ENCODE measurements around the gene ACSF3. TPM values are rescaled to one million over a fixed set of nuclear protein-coding genes. Genes with fewer than 3 reads are reported as not detected.

Gene ACSF3
- total and polyA plus RNA-seq, 4 donors = 15.3 to 27.3 (median 18.8) TPM

GRCh38 chr16:89193576-89194293 lies 100.1 kb downstream of the ACSF3 start:
- DNase-seq (ENCODE audit: low spot score) = no peak
- no peak overlapping the region for H3K27ac ChIP-seq (ENCODE audit: low read depth in 1 of 2, low read length in 2 of 2)
- H3K4me1 ChIP-seq (ENCODE audit: control insufficient read depth in 4 of 4, insufficient read depth in 4 of 4, low read length in 3 of 4) = peaks cover 0 to 5% (median 4%) of the 10 kb centered on the region in 4 donors
- 77% methylated on average over 38 of the region's 38 CpGs for WGBS
- no peak overlapping the region for H3K4me3 ChIP-seq (ENCODE audit: low read depth in 1 of 3, low read length in 3 of 3)
- no peaks in the 10 kb centered on the region for H3K36me3 ChIP-seq (ENCODE audit: control insufficient read depth in 4 of 4, insufficient read depth in 3 of 4, low read depth in 1 of 4, low read length in 3 of 4)
- no peak overlapping the region for H3K9ac ChIP-seq (ENCODE audit: low read depth in 1 of 2, low read length in 2 of 2)
- H3K9me3 ChIP-seq (ENCODE audit: control insufficient read depth in 4 of 4, low read length in 3 of 4) = no peaks in the 10 kb centered on the region
- no peaks in the 10 kb centered on the region for H3K27me3 ChIP-seq (ENCODE audit: control insufficient read depth in 4 of 4, insufficient read depth in 4 of 4, low read length in 3 of 4)
- TF ChIP-seq SP1 (IDR thresholded peaks at IDR 0.05) = no peak
- TF ChIP-seq, protein P1, sequence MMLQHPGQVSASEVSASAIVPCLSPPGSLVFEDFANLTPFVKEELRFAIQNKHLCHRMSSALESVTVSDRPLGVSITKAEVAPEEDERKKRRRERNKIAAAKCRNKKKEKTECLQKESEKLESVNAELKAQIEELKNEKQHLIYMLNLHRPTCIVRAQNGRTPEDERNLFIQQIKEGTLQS (IDR thresholded peaks at IDR 0.05) = no peak
- TF ChIP-seq GABPA (IDR thresholded peaks at IDR 0.05 in 1 of 2, conservative IDR thresholded peaks at IDR 0.05 in 1 of 2) = no peak
- no peak for TF ChIP-seq TAF1 (conservative IDR thresholded peaks at IDR 0.05)
- TF ChIP-seq HNF4A (conservative IDR thresholded peaks at IDR 0.05) = no peak
- no peak for TF ChIP-seq NR2F2 (IDR thresholded peaks at IDR 0.05)
- no peak for TF ChIP-seq RXRA (IDR thresholded peaks at IDR 0.05)
- TF ChIP-seq REST (IDR thresholded peaks at IDR 0.05) = no peak
- TF ChIP-seq JUND (IDR thresholded peaks at IDR 0.05) = no peak
- TF ChIP-seq FOXA2 (IDR thresholded peaks at IDR 0.05) = no peak
- TF ChIP-seq RAD21 (IDR thresholded peaks at IDR 0.05) = no peak
- TF ChIP-seq, protein P2, sequence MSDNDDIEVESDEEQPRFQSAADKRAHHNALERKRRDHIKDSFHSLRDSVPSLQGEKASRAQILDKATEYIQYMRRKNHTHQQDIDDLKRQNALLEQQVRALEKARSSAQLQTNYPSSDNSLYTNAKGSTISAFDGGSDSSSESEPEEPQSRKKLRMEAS (IDR thresholded peaks at IDR 0.05) = no peak
- TF ChIP-seq FOXA1 (IDR thresholded peaks at IDR 0.05) = no peak
- TF ChIP-seq, protein P3, sequence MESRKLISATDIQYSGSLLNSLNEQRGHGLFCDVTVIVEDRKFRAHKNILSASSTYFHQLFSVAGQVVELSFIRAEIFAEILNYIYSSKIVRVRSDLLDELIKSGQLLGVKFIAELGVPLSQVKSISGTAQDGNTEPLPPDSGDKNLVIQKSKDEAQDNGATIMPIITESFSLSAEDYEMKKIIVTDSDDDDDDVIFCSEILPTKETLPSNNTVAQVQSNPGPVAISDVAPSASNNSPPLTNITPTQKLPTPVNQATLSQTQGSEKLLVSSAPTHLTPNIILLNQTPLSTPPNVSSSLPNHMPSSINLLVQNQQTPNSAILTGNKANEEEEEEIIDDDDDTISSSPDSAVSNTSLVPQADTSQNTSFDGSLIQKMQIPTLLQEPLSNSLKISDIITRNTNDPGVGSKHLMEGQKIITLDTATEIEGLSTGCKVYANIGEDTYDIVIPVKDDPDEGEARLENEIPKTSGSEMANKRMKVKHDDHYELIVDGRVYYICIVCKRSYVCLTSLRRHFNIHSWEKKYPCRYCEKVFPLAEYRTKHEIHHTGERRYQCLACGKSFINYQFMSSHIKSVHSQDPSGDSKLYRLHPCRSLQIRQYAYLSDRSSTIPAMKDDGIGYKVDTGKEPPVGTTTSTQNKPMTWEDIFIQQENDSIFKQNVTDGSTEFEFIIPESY (IDR thresholded peaks at IDR 0.05) = no peak
- TF ChIP-seq HNF4G (IDR thresholded peaks at IDR 0.05) = no peak
- TF ChIP-seq EGR1 (IDR thresholded peaks at IDR 0.05; ENCODE audit: low read depth in 2 of 2) = no peak
- no peak for TF ChIP-seq YY1 (IDR thresholded peaks at IDR 0.05)
- no peak for TF ChIP-seq CTCF (IDR thresholded peaks at IDR 0.05; ENCODE audit: low read depth, low read length, missing input control)
